Fibroblast of lung (primary cell): ENCODE measurements around the gene FRMPD2. TPM values are rescaled to one million over a fixed set of nuclear protein-coding genes. Genes with fewer than 3 reads are reported as not detected.

Experiments used
- DNase-seq, 2 donors: peaks; one replicate each; pipeline versions ENCODE4 v3.0.0 to v3.0.0-alpha.2; 2010; ENCODE audit warnings: low read depth in 2 of 2
- H2AFZ ChIP-seq: 2 replicates; pipeline ENCODE4 v1.5.1; 2012; ENCODE audit warnings: low read length, control low read depth, inconsistent platforms
- H3K27ac ChIP-seq: 2 replicates; pipeline ENCODE4 v1.5.1; 2011; ENCODE audit warnings: low read length, control low read depth; ENCODE audit not compliant: insufficient read depth
- H3K27me3 ChIP-seq: 2 replicates; pipeline ENCODE4 v1.5.1; 2011; ENCODE audit warnings: mild to moderate bottlenecking, low read length; ENCODE audit not compliant: control insufficient read depth, insufficient read depth
- H3K36me3 ChIP-seq: 2 replicates; pipeline ENCODE4 v1.5.1; 2011; ENCODE audit warnings: low read length; ENCODE audit not compliant: control insufficient read depth, insufficient read depth
- H3K4me1 ChIP-seq: 2 replicates; pipeline ENCODE4 v1.5.1; 2011; ENCODE audit warnings: low read length; ENCODE audit not compliant: control insufficient read depth, insufficient read depth; ENCODE audit errors: extremely low read depth
- H3K4me2 ChIP-seq: 2 replicates; pipeline ENCODE4 v1.5.1; 2011; ENCODE audit warnings: low read length, control low read depth; ENCODE audit not compliant: insufficient read depth; ENCODE audit errors: extremely low read depth
- H3K4me3 ChIP-seq, 4 experiments: fragments of 200-600 bp in 1 of 4; sonication (generic) in 1 of 4; replicated peaks in 1 of 4; 2 replicates each; pipeline ENCODE4 v1.5.1; 2011 to 2016; ENCODE audit warnings: low read length in 4 of 4, low read depth in 3 of 4, mild to moderate bottlenecking in 3 of 4, control low read depth in 2 of 4, inconsistent platforms in 1 of 4, mixed read lengths in 1 of 4; ENCODE audit not compliant: insufficient read depth in 1 of 4; ENCODE audit errors: control extremely low read depth in 1 of 4
- H3K79me2 ChIP-seq: 2 replicates; pipeline ENCODE4 v1.5.1; 2012; ENCODE audit warnings: mild to moderate bottlenecking, low read length, inconsistent platforms; ENCODE audit not compliant: control insufficient read depth, insufficient read depth
- H3K9ac ChIP-seq: 2 replicates; pipeline ENCODE4 v1.5.1; 2011; ENCODE audit warnings: mild to moderate bottlenecking, low read length, control low read depth; ENCODE audit not compliant: insufficient read depth
- H3K9me3 ChIP-seq: 2 replicates; pipeline ENCODE4 v1.5.1; 2012; ENCODE audit warnings: low read depth, low read length; ENCODE audit not compliant: control insufficient read depth, insufficient read depth
- H4K20me1 ChIP-seq: 2 replicates; pipeline ENCODE4 v1.5.1; 2011; ENCODE audit warnings: low read length; ENCODE audit not compliant: control insufficient read depth, insufficient read depth; ENCODE audit errors: extremely low read depth
- CTCF ChIP-seq, 2 donors: IDR thresholded peaks in 1 of 2; conservative IDR thresholded peaks in 1 of 2; 1 replicate in 1 of 2; 2 replicates in 1 of 2; pipeline ENCODE4 v1.5.1; 2011 to 2012; ENCODE audit warnings: low read length in 2 of 2, control low read depth in 1 of 2, inconsistent platforms in 1 of 2, low read depth in 1 of 2, mild to moderate bottlenecking in 1 of 2
- EZH2 ChIP-seq: IDR thresholded peaks from 2 replicates; pipeline ENCODE4 v1.5.1; 2012; ENCODE audit warnings: low read length, control low read depth, mild to moderate bottlenecking; ENCODE audit errors: missing control alignments
- polyA plus RNA-seq, 2 donors: library from polyadenylated mRNA; depleted of rRNA in 1 of 2; stranded (reverse) in 1 of 2; unstranded in 1 of 2; fragments of >200 nt; gene quantifications; 2 replicates each; pipeline ENCODE4 v1.2.1, GENCODE V29; 2011 to 2012; ENCODE audit warnings: missing spikeins in 1 of 2
- total RNA-seq: library from RNA; depleted of rRNA; stranded (reverse); fragments of >200 nt; gene quantifications from 2 replicates; pipeline ENCODE4 v1.2.1, GENCODE V29; 2014

The FRMPD2 gene
- total and polyA plus RNA-seq, 2 donors (not counting 1 experiment from before 2014, with no cell fraction given), result 0.16 TPM; not detected in 1

GRCh38 chr10:48199580-48200377 is 74.7 kb downstream of the FRMPD2 start:
- no peak overlapping the region for H3K27ac ChIP-seq
- peak; percentile 51 to 64 for DNase-seq

GRCh38 chr10:48197236-48197899 is 77.1 kb downstream of the FRMPD2 start:
- H3K9me3 ChIP-seq, result no peaks in the 10 kb centered on the region
- H3K36me3 ChIP-seq, result no peaks in the 10 kb centered on the region
- TF ChIP-seq CTCF (conservative IDR thresholded peaks at IDR 0.05 in 1 of 2, IDR thresholded peaks at IDR 0.05 in 1 of 2; ENCODE audit: low read depth in 1 of 2, low read length in 2 of 2) (no peak), EZH2 (no peak)
- H3K79me2 ChIP-seq, result no peaks in the 10 kb centered on the region
- no peak for DNase-seq
- no peak overlapping the region for H3K4me2 ChIP-seq
- H2AFZ ChIP-seq, result no peak overlapping the region
- no peaks in the 10 kb centered on the region for H3K27me3 ChIP-seq
- no peak overlapping the region for H3K4me3 ChIP-seq
- H3K27ac ChIP-seq, result no peak overlapping the region
- H3K4me1 ChIP-seq, result no peaks in the 10 kb centered on the region
- no peak overlapping the region for H3K9ac ChIP-seq
- H4K20me1 ChIP-seq, result no peaks in the 10 kb centered on the region

More at GRCh38 chr10:48199580-48200377, 74.7 kb downstream of the FRMPD2 start:
- Histone ChIP-seq H3K36me3 (no peaks in the 10 kb centered on the region), H3K4me2 (no peak overlapping the region), H3K27me3 (no peaks in the 10 kb centered on the region), H3K79me2 (no peaks in the 10 kb centered on the region), H4K20me1 (no peaks in the 10 kb centered on the region), H3K9me3 (no peaks in the 10 kb centered on the region), H2AFZ (peak overlapping the region; percentile 59), H3K4me3 (no peak overlapping the region), H3K9ac (no peak overlapping the region), H3K4me1 (no peaks in the 10 kb centered on the region)
- TF ChIP-seq CTCF (conservative IDR thresholded peaks at IDR 0.05 in 1 of 2, IDR thresholded peaks at IDR 0.05 in 1 of 2; ENCODE audit: low read depth in 1 of 2, low read length in 2 of 2) (no peak), EZH2 (no peak)

GRCh38 chr10:48195803-48196202 is 78.7 kb downstream of the FRMPD2 start:
- DNase-seq, result no peak
- H3K36me3 ChIP-seq, result no peaks in the 10 kb centered on the region
- no peak overlapping the region for H2AFZ ChIP-seq

More at GRCh38 chr10:48195803-48196202, 78.7 kb downstream of the FRMPD2 start:
- Histone ChIP-seq H3K9me3 (no peaks in the 10 kb centered on the region), H3K27me3 (no peaks in the 10 kb centered on the region), H3K4me2 (no peak overlapping the region), H4K20me1 (no peaks in the 10 kb centered on the region), H3K9ac (no peak overlapping the region), H3K4me1 (no peaks in the 10 kb centered on the region), H3K4me3 (no peak overlapping the region), H3K79me2 (no peaks in the 10 kb centered on the region), H3K27ac (no peak overlapping the region)
- no peak for TF ChIP-seq CTCF (conservative IDR thresholded peaks at IDR 0.05 in 1 of 2, IDR thresholded peaks at IDR 0.05 in 1 of 2; ENCODE audit: low read depth in 1 of 2, low read length in 2 of 2)
- no peak for TF ChIP-seq EZH2
